GM21423 (cell line): Measurements from ENCODE around the gene AFF1.
"Not testable (repeated sequence)": the region's sequence is repeated elsewhere in the genome, so short reads cannot be mapped to it uniquely, and the experiment has no call there.

ENCODE experiments used
- ATAC-seq: cut with Tn5 transposase; IDR thresholded peaks from one replicate; pipeline ENCODE4 v1.9.1; 2021; ENCODE audit warnings: mild to moderate bottlenecking, moderate library complexity; ENCODE audit not compliant: unreplicated experiment

AFF1 gene

DNA sequence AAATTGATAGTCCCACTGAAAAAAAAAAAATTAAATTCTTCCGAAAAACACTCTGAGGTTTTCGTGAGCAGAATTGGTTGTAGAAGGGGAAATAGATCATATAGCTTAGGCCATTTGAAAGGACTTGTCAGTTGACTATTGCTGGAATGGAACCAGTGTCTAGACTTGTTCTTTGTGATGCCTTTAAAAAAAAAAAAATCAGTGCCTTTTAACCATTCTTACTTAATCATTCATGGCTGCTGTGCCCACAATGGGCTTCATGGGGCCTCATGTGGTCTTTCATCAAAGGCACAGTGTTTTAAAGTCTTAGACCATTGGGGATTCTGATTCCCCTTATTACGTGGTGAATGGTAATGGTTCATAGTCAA is 139.3 kb downstream of the AFF1 start:
- ATAC-seq = peak; percentile 30

DNA sequence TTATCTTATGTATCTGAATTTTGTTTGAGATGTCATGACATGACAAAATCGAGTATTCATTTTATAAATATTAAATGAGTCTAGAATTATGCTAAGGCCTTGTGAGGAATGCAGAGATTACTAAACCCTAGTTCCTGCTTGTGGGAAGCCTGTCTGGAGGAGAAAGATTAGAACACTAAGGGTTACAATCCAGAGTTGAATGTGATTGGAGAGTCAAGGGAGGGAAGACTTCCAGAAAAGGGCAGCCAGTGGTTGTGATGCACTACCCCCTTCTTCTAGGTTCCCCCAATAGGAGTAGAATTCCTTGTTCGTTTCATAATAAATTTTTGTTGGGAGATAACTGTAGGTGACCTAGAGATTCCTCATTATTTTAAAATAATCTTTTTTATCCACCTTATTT is 141.1 kb downstream of the AFF1 start:
- ATAC-seq = no peak

DNA sequence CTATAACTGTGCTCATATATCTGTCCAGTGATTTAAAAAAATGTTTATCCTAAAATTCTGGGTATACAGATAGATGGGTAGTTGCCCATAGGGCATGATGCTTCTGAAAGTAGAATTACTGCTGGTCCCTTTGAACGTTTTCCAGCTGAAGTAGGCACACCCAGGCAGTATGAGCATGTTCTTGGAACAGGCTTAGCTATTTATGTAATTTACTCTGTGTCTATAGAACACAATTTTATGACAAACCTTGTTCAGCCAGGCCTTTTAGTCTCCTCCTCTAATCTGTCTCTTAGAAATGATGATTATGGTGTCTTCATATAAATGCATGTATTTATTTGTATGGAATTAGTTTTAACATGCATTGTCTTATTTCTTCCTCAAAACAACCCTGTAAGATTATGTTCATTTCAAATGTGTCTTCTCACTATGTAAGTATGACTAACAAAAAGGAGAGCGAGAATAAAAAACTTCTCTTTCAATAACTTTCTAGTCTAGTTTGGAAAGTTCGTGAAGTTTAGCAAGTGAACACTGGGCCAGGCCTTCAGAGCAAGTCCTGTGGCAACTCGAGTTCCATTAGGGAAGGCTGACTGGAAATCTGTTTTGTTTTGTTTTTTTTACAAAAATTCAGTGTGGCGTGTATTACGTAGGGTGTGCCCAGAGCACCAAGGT is 142.0 kb downstream of the AFF1 start:
- no peak for ATAC-seq

DNA sequence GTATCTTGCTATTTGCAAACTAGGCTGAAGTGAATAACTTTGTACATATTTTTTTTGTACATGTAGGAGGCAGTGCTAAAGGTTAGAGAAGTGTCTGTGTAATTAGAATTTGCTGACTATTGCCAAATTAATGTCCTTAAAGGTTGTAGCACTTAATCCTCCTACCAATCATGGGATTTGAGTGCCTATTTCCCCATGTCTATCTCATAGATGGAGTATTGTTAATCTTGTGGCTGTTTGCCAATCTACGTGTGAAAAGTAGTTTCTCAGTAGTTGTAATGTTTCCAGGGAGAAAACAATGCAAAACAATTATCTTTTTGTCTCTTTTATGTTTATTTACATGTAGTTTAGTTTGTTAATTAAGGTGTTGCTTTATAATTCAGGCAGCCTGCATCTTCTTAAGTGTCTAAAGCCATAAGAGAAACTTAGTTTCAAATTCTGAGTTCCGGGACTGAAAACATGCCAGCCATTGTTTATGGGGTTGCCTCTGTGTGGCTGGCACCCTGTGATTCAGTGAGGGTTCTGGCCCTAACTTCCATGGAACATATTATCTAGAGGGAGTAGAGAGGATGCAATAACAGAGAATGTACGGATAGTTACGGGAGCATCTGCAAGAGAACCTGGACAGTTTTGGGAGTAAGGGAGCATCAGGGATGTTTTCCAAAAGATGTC is 143.2 kb downstream of the AFF1 start:
- ATAC-seq = no peak

DNA sequence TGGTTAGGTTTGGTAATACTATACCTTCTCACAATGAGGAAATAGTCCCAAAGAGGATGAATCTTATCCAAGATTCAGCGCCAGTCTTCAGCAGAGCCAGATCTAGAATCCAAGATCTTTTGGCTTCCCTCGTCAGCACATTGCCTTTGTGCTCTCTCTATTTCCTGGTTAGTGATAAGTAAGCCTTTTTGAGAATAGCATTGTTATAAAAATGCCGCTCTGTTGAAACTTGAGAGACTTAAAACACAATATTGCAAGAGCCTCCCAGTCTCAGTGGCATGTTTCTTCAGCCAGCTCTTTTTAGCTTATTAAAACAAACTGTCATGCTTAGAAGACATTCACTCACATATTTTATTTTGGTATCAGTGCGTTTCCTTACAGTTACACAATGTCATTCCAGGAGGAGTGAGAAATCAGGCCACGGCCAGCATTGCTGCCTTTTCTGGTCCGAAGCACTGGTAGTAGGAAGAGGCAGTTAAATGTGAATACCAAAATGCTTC is 144.2 kb downstream of the AFF1 start:
- ATAC-seq = no peak

DNA sequence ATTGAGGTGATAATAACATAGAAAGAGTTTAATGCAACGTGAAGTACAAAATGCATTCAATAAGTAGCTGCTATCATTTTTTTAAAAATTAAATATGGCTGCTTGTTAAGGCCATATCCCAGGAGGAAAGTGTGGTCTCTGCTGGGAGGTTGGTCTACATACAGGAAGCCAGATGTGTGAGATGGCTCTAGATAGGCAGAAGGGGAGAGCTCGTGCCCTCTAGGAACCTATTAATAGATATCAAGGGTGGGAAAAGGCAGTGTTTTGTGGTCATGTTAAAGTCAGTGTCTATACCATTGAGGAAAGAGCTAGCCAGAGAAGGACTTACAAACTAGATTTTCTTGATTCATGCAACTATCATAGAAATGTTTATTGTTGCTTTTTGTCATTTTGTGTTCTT is 145.2 kb downstream of the AFF1 start:
- no peak for ATAC-seq

DNA sequence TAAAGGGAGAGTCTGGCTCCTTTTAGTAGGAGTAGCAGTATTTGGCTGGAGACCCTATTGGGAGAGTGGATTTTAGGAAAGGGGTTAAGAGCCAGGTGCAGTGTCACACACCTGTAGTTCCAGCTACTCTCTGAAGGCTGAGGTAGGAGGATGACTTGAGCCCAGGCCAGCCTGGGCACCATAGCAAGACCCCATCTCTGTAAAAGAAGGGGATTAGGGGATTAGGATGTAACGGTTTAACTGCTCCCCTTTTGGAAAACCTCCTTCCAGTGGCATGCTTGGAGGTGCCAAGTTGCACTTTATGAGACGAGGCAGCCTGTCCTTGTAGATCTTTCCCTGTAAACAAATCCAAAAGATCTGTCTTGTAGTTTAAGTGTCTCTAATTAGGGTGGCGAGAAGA is 145.7 kb downstream of the AFF1 start:
- ATAC-seq = no peak

DNA sequence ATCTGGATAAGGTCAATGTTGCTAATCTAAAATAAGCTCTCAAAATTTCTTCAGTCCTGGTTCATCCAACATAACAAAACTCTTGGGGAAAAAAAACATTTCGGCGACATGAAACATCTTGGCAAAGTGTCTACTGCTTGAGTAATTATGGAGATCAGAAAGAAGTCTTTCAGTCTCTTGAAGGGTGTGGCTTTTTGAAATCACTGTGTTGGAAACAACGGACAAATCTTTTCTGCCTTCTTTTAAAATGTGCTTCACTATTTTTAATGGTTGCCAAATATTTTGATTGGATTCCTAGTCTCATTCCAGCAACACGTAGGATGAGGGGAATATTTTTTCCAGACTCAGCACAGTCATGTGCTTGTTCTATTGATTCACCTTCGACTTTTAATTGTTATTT is 147.0 kb downstream of the AFF1 start:
- ATAC-seq = no peak

DNA sequence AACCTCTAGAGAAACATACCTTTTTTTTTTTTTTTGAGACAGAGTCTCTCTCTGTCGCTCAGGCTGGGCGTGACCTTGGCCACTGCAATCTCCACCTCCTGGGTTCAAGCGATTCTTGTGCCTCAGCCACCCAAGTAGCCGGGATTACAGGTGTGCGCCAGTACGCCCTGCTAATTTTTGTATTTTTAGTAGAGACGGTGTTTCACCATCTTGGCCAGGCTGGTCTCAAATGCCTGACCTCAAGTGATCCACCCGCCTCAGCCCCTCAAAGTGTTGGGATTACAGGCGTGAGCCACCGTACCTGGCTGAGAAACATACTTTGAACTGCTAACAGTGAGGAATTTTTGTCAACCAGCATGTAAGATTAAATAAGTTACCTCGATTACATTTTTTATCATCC is 150.9 kb downstream of the AFF1 start:
- ATAC-seq = not testable (repeated sequence)

DNA sequence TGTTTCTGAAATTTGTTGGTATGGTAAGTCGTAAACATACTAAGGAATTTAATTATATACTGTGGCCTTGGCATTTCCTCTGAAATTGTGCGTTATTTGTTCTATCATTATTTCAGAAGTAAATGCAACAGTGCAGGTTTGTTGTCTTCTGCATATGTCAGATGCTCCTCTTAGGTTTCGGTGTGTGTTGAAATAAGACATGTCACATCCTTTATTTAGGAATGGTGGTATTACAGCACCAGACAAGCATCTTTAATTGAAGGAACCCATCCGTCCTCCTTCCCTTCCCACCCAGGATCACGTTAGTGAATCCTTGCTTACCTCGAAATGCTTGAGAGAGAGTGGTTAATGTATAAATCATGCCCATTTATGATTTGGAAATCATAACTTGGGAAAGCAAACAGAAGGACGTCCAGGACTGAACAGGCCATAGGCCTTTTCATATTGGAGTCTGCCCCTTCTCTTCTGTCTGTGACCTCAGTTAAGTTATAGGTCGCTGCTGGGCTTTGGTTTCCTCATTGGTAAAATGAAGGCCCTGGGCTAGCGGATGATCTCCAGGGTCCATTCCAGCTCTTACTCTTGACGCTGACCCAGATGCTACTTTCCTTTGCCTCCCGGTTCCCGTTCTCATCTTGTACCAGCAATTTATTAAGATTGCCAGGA is 151.5 kb downstream of the AFF1 start:
- ATAC-seq = no peak

DNA sequence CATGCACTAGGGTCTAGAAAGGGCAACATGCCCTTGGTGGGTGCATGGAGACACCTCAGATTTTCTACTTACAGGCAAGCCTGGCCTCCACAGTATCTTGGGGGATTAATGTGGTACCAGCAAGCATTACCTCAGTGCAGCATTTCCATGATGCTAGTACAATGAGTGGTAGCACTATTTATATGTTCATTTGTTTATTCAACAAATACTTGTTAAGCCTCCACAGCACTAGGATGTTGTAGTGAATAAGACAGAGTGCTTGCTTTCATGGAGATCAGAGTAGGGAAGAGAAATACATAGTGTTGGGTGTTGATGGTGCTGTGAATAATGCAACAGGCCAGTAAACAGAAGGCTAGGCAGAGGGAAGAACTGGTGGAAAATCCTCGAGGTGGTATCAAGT is 152.2 kb downstream of the AFF1 start:
- no peak for ATAC-seq

DNA sequence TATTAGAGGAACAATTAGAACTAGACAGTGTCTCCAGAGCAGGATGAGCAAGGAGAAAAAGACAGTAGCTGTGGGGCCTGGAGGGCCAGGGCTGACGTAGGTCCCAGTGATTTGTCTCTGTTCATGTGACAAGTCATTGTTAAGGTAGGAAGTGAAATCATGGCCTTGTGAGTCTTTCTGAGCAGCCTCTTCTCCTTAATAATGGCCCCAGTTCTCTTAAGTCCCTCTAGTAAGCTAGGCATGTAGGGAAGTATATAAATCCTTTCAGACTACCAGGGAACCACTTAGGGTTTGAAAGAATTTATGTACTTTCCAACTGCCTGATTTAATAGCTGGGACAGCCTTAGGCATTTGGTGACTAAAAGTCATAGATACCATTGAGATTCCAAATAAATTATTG is 152.6 kb downstream of the AFF1 start:
- no peak for ATAC-seq

DNA sequence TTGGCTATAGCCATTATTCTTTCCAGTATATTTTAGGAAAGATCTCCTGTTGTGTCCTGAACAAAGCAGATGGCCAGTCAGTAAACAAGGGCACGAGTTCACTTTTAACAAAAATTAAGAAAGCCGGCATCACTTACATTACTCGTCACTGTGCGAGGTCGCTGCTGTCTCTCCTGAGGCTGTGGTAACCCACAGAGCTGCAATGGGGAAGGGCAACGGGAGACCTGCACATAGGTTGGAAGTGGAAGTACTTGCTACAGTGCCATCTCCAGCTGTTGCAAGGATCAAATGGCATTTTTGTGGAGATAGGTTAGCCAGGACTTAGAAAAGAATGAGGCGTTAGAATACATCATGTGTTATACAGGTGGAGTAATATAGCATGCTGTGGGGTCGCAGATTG is 153.4 kb downstream of the AFF1 start:
- ATAC-seq = no peak

DNA sequence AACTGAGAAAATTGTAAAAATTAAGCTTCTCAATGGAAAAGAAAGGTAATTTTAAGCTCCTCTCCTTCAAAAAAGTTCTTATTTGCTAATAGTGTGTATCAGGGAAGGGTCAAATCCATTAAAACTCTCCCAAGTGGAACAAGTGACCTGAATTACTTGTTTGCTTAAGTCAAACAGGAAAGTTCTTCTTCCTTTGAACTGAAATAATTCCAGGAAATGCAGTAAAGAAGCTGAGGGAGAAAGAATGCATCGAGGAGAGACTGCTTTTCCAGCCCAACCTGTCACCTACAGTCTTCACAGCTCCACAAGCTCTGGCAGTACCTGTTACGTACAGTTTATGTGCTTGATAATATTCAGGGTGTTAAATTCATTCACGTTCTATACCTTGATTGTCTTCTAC is 154.6 kb downstream of the AFF1 start:
- ATAC-seq = no peak

DNA sequence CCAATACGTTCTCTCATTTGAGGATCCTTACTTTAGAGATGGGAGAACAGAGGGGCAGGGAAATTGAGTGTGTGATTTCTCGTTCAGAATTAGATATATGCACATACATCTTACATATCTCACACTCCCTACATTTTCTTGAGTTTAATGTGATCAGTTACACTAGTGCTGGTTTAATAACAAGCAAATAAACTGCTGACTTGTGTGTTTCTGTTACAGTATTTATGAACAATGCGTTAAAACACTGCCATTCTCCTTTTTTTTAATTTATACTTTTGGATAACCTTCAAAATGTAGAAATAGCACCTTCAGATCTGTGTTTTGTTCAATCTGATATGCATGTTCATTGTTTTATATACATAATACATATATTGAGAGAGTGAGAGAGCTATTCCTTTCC is 155.5 kb downstream of the AFF1 start:
- ATAC-seq = no peak

DNA sequence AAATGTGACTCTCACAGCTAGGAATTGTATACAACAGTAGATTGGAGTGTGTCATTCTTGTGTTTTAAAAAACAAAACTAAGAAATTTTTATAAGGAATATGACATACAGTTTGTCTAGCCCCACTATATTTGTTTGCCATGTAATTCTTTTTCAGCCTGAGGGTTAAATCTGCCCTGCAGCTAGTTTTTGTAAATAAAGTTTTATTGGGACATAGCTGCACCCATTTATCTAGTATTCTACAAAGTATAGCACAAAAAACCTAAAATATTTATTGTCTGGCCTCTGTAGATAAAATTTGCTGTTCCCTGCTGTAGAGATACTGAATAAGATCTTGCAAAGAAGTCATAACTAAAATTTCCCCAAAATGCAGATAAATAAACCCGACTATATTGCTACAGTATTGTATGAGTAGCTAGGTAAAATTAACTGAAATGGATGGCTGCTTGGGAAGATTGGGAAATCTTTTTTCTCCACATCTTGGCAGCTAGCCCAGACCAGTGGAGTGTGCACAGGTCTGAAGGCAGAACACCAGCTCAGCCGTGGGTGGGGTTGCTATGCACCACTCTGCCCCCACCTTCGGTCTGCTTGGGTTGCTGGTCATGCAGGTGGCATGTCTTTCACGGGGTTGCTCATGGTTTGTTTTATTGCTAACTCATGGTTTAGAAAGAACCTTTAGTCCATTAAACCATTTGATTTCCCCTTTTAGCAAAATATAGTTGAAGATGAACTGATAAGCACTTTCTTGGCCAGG is 157.8 kb downstream of the AFF1 start:
- ATAC-seq = no peak

DNA sequence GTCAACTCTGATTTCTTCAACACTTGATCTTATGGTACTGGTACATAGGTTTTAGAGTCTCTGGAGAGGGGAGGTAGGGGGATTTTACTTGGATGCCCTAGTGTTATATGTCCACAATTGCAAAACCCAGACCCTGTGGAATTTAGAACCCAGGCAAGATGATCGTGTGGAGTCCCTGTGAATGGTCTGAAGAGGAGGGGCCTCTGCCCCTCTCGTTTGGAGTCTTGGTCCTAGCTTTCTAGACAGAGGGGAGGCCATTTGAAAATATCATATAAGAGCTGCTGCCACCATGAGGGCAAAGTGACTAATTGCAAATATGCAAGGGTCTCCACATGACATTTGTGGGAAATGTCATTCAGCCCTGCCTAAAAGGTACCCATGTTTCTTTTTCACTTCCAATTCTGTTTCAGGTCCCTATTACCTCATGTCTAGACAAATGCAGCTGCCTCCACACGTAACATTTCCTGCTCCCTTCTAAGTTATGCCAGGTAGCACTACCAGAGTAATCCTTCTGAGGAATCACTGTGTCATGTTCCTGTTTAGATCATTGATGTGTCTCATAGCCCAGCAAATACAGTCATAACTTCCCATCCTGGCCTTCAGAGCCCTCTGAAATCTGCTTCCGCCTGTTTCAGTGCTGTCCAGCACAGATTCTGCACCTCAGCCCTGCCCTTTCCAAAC is 158.8 kb downstream of the AFF1 start:
- peak; percentile 84 for ATAC-seq

DNA sequence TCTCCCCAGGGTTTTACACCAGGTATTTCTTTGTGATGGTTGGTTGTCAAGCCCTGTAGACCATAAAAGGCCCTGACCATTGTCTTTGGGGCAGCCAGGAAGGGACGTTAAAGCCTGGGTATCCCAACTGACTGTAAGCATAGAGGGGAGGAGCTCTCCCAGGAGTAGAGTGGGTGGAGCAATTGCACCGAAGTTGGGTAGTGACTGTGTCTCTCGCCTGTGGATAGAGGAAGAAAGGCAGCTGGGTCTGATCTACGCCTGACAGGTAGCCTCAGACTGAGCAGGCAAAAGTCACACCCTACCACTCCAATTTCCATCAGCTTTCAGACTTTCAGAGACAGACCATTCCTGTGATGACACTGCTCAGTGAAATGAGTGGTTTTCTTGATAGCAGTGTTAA is 162.3 kb downstream of the AFF1 start:
- no peak for ATAC-seq

DNA sequence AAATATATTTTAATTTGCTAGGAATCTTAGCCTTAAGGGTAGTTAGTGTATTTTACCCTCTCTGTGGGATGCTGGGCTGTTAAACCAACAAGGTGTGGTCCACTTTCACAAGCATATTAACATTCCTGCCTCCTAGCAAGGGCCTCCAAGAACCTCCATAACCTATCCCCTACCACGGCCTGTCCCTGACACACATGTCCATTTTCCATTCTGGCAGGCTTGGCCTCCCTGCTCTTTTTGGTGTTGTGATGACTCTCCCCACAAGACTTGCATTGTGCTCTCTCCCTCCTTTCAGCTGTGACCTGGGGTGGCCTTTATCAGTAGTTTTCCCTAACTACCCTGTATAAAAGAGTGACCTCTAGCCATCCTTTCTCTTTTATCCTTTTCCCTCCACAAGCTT is 165.4 kb downstream of the AFF1 start:
- no peak for ATAC-seq

DNA sequence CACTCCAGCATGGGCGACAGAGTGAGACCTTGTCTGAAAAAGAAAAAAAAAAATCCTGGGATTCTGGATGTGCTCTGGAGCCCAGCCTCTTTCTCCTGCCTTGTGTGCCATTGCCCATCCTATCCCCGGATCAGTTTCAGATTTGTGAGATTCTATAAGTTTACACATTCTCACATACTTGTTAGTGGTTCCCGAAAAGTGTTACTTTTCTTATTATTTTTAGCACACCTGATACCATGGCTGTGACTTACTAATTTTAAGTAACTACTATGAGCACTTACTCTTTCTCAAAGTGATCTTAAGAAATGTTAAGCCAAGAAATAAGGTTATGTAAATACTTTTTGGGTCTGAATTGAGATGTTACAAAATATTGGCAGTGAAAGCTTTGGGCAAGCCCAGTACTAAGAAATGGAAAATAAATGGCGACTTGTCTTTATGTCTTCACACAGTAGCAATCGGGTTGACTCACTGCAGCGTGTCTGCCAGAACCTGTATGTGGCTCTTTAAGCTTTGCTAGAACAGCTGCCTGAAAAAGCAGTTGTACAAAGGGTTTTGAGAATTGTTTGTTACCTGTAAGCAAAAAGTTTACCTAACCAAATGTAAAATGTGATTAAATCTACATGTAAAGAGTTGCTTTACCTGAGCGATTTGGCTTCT is 166.9 kb downstream of the AFF1 start:
- ATAC-seq = no peak

DNA sequence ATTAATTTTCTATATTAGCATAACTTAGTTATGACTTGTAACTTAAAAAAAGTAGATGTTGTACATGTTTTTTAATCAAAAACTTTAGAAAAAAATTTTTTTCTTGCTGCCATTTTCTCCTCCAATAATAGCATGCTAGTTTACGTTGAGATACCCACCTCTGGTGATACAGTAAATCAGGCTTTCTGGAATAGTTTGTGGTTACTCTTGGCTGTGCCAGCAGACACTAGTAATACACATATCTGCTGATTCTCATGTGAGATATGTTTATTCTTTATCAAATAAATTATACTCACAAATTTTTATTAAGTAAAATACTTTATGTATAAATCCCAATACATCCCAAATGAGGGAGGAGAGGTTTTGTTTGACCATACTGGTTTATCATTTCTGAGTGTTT is 168.3 kb downstream of the AFF1 start:
- no peak for ATAC-seq
